ENCODE measurements around the gene CRB3. TPM values are rescaled to one million over a fixed set of nuclear protein-coding genes. Genes with fewer than 3 reads are reported as not detected.

Gene CRB3
- polyA plus RNA-seq, 1 experiment, result not detected

DNA sequence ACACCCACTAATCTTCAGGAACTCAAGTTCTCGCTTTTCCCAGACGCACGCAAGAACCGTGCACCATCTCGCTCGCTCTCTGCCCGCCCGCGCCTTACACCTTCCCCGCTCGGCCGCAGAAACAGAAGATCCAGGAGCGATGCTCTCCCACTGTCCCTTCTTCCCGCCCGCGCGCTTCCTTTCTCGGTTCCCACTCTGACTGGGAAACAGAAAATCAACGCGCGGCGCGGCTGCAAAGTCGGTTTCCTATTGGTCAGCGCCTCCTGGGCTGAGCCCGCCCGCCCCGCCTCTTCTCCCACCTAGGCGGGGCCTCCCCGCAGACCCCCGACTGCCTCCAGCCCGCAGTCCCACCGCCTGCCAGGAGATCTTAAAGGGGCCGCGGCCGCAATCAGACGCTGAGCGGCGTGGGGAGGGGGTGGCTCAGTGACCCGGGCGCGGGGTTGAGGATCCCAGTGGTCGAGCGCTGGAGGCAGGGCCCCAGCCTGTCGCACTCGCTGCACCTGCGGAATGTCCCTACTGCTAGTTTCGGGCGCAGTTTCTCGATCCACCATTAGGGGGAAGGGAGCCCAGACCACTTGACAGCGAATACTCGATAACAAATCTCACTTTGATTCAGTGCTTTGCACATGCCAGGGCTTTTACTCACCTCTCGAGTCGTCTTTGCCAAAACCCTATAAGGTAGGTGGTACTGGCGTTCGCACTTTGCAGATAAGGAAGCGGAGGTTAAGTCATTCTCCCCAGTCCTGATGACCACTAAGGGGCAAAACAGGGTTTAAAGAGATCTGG lies 3.8 kb upstream of the CRB3 start:
- Histone ChIP-seq H3K27ac (ENCODE audit: low read depth, low read length) (peak overlapping the region; percentile 21), H3K9me3 (ENCODE audit: control insufficient read depth, insufficient read depth, low read length) (peaks cover 10% of the 10 kb centered on the region), H3K4me3 (ENCODE audit: low read depth, low read length) (peak overlapping the region; percentile 82), H3K27me3 (ENCODE audit: control insufficient read depth, insufficient read depth, low read length) (peaks cover 16% of the 10 kb centered on the region)
- peak; percentile 93 for DNase-seq (ENCODE audit: low read depth, low spot score)
- ChIA-PET CTCF (interaction anchor here (0.7 kb wide), 1 partner anchor 290 kb away, joined by 5 read pairs; no protein-coding TSS in a partner anchor), POLR2A (interaction anchor here (0.5 kb wide), 1 partner anchor 318 kb away, joined by 6 read pairs; no protein-coding TSS in a partner anchor)
- peak; percentile 62 for TF ChIP-seq CTCF (IDR thresholded peaks at IDR 0.05; ENCODE audit: low read depth, low read length)

DNA sequence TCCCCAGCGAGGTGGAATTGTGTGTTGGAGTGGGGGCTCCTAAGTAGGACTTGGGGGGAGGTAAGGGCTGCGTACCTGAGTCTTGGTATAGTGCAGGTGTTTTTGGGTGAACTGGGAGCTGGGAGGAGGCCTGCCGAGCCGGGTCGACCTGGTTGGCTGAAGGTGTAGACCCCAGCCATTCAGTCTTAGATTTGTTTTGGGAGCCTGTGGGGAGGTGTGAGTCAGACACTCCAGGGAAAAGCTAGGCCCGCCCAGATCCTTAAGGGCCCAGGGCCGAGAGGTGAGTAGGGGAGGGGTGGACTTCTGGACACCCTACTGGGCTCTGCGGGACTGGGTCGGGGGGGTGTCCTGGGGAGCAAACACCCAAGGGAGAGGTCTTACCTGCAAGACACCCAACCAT lies 935 bp downstream of the CRB3 start:
- ChIA-PET POLR2A (no interaction called here), CTCF (no interaction called here)
- Histone ChIP-seq H3K27me3 (ENCODE audit: control insufficient read depth, insufficient read depth, low read length) (peaks cover 19% of the 10 kb centered on the region), H3K9me3 (ENCODE audit: control insufficient read depth, insufficient read depth, low read length) (no peaks in the 10 kb centered on the region), H3K27ac (ENCODE audit: low read depth, low read length) (no peak overlapping the region), H3K4me3 (ENCODE audit: low read depth, low read length) (no peak overlapping the region)
- DNase-seq (ENCODE audit: low read depth, low spot score), result no peak
- no peak for TF ChIP-seq CTCF (IDR thresholded peaks at IDR 0.05; ENCODE audit: low read depth, low read length)

DNA sequence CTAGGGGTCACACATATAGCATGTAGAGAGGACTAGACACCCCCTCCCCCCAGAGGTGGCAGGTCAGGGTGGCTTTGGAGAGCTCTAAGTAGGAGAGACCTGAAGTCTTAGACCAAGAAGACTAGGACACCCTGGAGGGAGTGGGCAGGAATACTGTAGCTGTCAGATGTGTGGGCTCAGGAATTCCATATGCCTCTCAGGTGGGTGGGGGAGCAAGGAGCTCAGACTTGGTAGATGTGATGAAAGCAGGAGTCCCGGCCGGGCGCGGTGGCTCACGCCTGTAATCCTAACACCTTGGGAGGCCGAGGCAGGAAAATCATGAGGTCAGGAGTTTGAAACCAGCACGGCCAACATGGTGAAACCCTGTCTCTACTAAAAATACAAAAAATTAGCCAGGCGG lies 1.6 kb downstream of the CRB3 start:
- POLR2A ChIA-PET, result no interaction called here
- Histone ChIP-seq H3K27ac (ENCODE audit: low read depth, low read length) (no peak overlapping the region), H3K4me3 (ENCODE audit: low read depth, low read length) (no peak overlapping the region), H3K9me3 (ENCODE audit: control insufficient read depth, insufficient read depth, low read length) (no peaks in the 10 kb centered on the region), H3K27me3 (ENCODE audit: control insufficient read depth, insufficient read depth, low read length) (peaks cover 22% of the 10 kb centered on the region)
- no peak for TF ChIP-seq CTCF (IDR thresholded peaks at IDR 0.05; ENCODE audit: low read depth, low read length)
- no peak for DNase-seq (ENCODE audit: low read depth, low spot score)
- CTCF ChIA-PET, result no interaction called here

- POLR2A ChIA-PET, result no interaction called here
- CTCF ChIA-PET, result no interaction called here
- Histone ChIP-seq H3K4me3 (ENCODE audit: low read depth, low read length) (no peak overlapping the region), H3K27me3 (ENCODE audit: control insufficient read depth, insufficient read depth, low read length) (peaks cover 22% of the 10 kb centered on the region), H3K9me3 (ENCODE audit: control insufficient read depth, insufficient read depth, low read length) (no peaks in the 10 kb centered on the region; the same call in 1 of the 2 replicates), H3K27ac (ENCODE audit: low read depth, low read length) (no peak overlapping the region)
- DNase-seq (ENCODE audit: low read depth, low spot score), result no peak
- no peak for TF ChIP-seq CTCF (IDR thresholded peaks at IDR 0.05; ENCODE audit: low read depth, low read length)
Observed at GRCh38 chr19:6466526-6467248, 2.6 kb downstream of the CRB3 start.

DNA sequence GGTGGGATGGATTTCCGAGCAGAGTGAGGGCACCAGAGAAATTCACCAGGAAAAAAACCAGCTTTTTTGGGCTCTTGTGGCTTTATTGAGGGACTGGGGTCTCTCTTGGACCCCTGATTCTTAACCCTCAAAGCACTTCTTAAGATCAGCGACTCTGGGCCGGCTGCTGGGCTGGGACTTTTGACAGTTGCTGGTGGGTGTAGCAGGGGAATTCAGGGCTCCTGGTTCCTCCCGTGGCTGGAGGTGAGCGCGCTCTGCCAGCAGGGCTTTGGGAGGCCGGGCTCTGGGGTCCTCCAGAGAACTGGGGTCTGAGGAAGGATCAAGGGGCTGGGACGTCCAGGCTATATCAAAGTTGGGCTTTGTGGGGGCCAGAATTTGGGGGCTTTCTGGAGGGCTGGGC lies 3.3 kb downstream of the CRB3 start:
- no peak for DNase-seq (ENCODE audit: low read depth, low spot score)
- POLR2A ChIA-PET, result no interaction called here
- CTCF ChIA-PET, result no interaction called here
- H3K27ac ChIP-seq (ENCODE audit: low read depth, low read length), result no peak overlapping the region
- peaks cover 22% of the 10 kb centered on the region for H3K27me3 ChIP-seq (ENCODE audit: control insufficient read depth, insufficient read depth, low read length)
- H3K4me3 ChIP-seq (ENCODE audit: low read depth, low read length), result no peak overlapping the region
- TF ChIP-seq CTCF (IDR thresholded peaks at IDR 0.05; ENCODE audit: low read depth, low read length), result no peak
- H3K9me3 ChIP-seq (ENCODE audit: control insufficient read depth, insufficient read depth, low read length), result no peaks in the 10 kb centered on the region; the same call in 1 of the 2 replicates

Measured in AG04450 (cell line).